Astrocyte of the cerebellum (primary cell): ENCODE measurements around the gene AFF3.

Experiments
- DNase-seq: peaks from one replicate; pipeline ENCODE4 v3.0.0-alpha.2; 2011; ENCODE audit warnings: low read depth
- H3K4me3 ChIP-seq: 2 replicates; pipeline ENCODE4 v1.5.1; 2011; ENCODE audit warnings: mild to moderate bottlenecking, low read depth, low read length, moderate library complexity
- CTCF ChIP-seq: IDR thresholded peaks from 2 replicates; pipeline ENCODE4 v1.5.1; 2012; ENCODE audit warnings: low read length, low read depth, moderate library complexity, mild to moderate bottlenecking; ENCODE audit errors: missing control alignments
- in situ Hi-C: cut with HindIII; loops from 2 replicates; pipeline ENCODE4 v1.10.0; 2017; ENCODE audit warnings: low sequenced_read_pairs

AFF3 gene

GRCh38 chr2:99700482-99701398 lies 441.6 kb downstream of the AFF3 start:
- no peak overlapping the region for H3K4me3 ChIP-seq
- DNase-seq: no peak
- in situ Hi-C loops: no loop called here
- TF ChIP-seq CTCF: no peak

DNA sequence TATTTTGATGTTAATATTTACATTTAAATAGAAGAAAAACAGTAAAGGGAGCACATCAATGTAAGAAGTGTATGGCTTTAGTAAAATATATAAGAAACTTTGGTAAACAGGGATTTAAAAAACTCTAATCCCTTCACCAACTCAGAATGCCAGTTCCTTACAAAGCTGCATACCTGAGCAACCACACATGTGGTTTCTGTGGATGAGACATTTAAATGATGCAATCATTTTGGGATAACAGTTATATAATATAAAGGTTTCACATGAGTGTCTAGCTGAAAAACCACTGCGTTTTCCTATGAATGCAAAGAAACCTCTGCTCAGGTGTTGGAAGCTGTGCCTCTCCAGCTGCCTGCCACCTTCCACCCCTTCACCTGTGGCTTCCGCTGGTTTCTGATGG lies 443.5 kb downstream of the AFF3 start:
- TF ChIP-seq CTCF: no peak
- in situ Hi-C loops: no loop called here
- peak; percentile 72 for DNase-seq
- no peak overlapping the region for H3K4me3 ChIP-seq

DNA sequence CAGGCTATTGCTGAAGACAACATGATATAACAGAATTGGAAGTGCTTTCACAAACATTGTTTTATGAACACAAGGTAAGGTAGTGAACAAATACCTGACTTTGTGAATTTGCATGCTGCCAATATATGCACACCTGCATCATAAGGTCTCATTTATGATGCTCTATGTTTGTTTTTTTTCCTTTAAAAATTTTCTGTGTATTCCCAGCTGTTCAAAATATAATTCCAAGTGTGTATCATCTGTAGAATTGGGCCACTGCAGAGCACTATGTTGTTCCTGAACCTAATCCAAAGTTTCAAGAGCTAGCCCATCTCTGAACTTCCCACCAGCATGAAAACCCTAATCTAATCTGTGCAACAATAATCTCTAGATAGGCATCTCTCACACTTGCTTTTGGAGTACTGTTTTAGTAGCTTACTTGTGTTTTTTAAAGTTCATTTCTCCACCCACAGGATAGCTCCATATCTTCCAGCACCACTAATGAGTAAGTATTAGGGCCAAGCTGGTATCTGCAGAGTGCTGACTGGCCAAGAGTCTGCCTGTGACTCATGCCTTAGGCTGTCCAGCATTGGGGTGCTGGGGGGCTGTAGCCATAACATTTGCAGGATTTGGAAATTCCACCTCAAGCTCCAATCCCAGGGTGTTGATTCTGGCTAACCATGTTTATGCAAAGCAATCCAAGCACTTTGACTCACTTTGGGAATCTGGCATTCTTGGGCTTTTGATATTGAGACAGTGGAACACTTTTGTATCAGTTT lies 444.4 kb downstream of the AFF3 start:
- DNase-seq: peak; percentile 94
- H3K4me3 ChIP-seq: no peak overlapping the region
- TF ChIP-seq CTCF: no peak
- in situ Hi-C loops: no loop called here

DNA sequence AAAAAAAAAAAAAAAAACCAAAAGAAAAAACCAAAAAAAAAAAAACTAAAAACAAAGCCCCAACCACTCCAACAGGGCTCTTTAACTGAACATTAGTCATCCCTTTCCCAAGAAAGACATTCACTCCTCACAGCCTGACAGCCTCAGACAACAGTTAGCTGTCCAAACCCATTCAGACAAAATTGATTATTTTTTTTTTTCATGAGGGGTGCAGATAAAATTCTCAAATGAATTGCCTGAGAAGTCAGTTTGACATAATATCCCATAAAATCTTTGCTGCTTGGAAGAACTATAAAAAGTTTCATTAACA lies 446.5 kb downstream of the AFF3 start:
- H3K4me3 ChIP-seq: no peak overlapping the region
- TF ChIP-seq CTCF: no peak
- DNase-seq: no peak
- in situ Hi-C loops: no loop called here

DNA sequence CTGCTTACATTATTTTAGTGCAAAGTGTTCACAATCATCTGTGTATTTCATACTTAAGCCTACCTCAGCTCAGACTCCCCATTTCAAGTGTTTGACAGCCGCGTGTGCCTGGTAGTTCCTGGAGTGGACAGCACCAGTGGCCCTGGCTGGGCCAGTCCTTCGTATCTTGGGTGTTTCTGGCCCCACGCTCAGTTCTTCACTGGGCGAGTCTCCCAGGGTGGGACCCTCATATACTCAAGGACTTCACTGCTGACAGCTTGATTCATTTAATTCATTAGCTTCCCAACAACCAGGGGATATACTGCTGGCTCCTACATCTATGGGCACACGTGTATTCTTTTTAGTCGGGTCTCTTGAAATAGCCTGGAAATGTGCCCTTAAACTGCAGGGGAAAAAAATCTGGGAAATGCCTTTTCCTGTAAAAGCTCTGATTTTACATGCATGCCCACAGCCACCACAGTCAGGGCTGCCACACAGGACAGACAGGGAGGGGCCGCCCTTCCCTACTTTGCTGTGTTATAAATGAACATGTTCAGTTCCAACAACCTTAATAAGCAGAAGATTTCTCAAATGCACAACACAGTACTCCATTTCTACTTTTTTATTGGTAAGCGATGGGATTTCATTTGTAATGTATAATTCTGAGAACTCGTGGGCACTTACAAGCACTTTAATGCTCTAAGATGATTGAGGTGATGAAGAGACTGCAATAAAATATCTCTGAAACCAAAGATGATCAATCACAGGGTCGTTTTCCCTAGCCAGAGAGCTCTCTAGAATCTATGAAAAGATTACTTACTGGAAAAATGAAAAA lies 447.1 kb downstream of the AFF3 start:
- in situ Hi-C loops: no loop called here

More for the DNA sequence above, 447.1 kb downstream of the AFF3 start:
- TF ChIP-seq CTCF: no peak
- DNase-seq: no peak
- no peak overlapping the region for H3K4me3 ChIP-seq
